Liver (tissue), 9 donors: ENCODE measurements around the gene CST8. TPM values are rescaled to one million over a fixed set of nuclear protein-coding genes. Genes with fewer than 3 reads are reported as not detected.

Experiments used
- DNase-seq: peaks from one replicate; pipeline ENCODE4 v3.0.0-alpha.2; 2017; ENCODE audit warnings: low spot score
- H3K27ac ChIP-seq, 2 donors: one replicate each; pipeline ENCODE4 v1.7.0; 2013; ENCODE audit warnings: inconsistent platforms in 2 of 2, low read length in 2 of 2, control low read depth in 1 of 2, low read depth in 1 of 2, mild to moderate bottlenecking in 1 of 2
- H3K27me3 ChIP-seq, 4 donors: one replicate each; pipeline versions ENCODE4 v1.6.1 to v1.7.0; 2013; ENCODE audit warnings: low read length in 3 of 4, inconsistent platforms in 1 of 4, mild to moderate bottlenecking in 1 of 4, moderate library complexity in 1 of 4; ENCODE audit not compliant: control insufficient read depth in 4 of 4, insufficient read depth in 4 of 4
- H3K36me3 ChIP-seq, 4 donors: one replicate each; pipeline versions ENCODE4 v1.6.1 to v1.7.0; 2013; ENCODE audit warnings: low read length in 3 of 4, mild to moderate bottlenecking in 3 of 4, low read depth in 1 of 4, moderate library complexity in 1 of 4; ENCODE audit not compliant: control insufficient read depth in 4 of 4, insufficient read depth in 3 of 4
- H3K4me1 ChIP-seq, 4 donors: one replicate each; pipeline versions ENCODE4 v1.6.1 to v1.7.0; 2013; ENCODE audit warnings: low read length in 3 of 4, mild to moderate bottlenecking in 3 of 4, moderate library complexity in 1 of 4; ENCODE audit not compliant: control insufficient read depth in 4 of 4, insufficient read depth in 4 of 4
- H3K4me3 ChIP-seq, 3 donors: one replicate each; pipeline versions ENCODE4 v1.6.1 to v1.7.0; 2013; ENCODE audit warnings: low read length in 3 of 3, control low read depth in 1 of 3, low read depth in 1 of 3, mild to moderate bottlenecking in 1 of 3
- H3K9ac ChIP-seq, 2 donors: one replicate each; pipeline ENCODE4 v1.7.0; 2013; ENCODE audit warnings: low read length in 2 of 2, mild to moderate bottlenecking in 2 of 2, moderate library complexity in 2 of 2, control low read depth in 1 of 2, low read depth in 1 of 2
- H3K9me3 ChIP-seq, 4 donors: one replicate each; pipeline versions ENCODE4 v1.6.1 to v1.7.0; 2013; ENCODE audit warnings: low read length in 3 of 4; ENCODE audit not compliant: control insufficient read depth in 4 of 4
- ATF3 ChIP-seq: IDR thresholded peaks from 2 replicates; pipeline ENCODE4 v1.6.1; 2016; ENCODE audit warnings: antibody characterized with exemption
- CTCF ChIP-seq: fragments of 150-350 bp; IDR thresholded peaks from 2 replicates; pipeline ENCODE4 v1.5.1; 2017; ENCODE audit warnings: improper control_type of control experiment, low read depth, low read length; ENCODE audit not compliant: missing input control
- EGR1 ChIP-seq, 2 donors: IDR thresholded peaks; 2 replicates each; pipeline ENCODE4 v1.6.1; 2016 to 2018; ENCODE audit warnings: antibody characterized with exemption in 2 of 2, low read depth in 2 of 2
- FOXA1 ChIP-seq: IDR thresholded peaks from 2 replicates; pipeline ENCODE4 v1.6.1; 2016; ENCODE audit warnings: antibody characterized with exemption
- FOXA2 ChIP-seq: IDR thresholded peaks from 2 replicates; pipeline ENCODE4 v1.6.1; 2016; ENCODE audit warnings: antibody characterized with exemption
- GABPA ChIP-seq, 2 donors: IDR thresholded peaks in 1 of 2; conservative IDR thresholded peaks in 1 of 2; 2 replicates each; pipeline ENCODE4 v1.6.1; 2016; ENCODE audit warnings: antibody characterized with exemption in 2 of 2, mild to moderate bottlenecking in 1 of 2, moderate library complexity in 1 of 2
- HNF4A ChIP-seq, 2 donors: conservative IDR thresholded peaks; 2 replicates each; pipeline ENCODE4 v1.6.1; 2016; ENCODE audit warnings: antibody characterized with exemption in 2 of 2, mild to moderate bottlenecking in 2 of 2
- HNF4G ChIP-seq: IDR thresholded peaks from 2 replicates; pipeline ENCODE4 v1.6.1; 2016; ENCODE audit warnings: antibody characterized with exemption
- JUND ChIP-seq, 2 donors: IDR thresholded peaks; 2 replicates each; pipeline ENCODE4 v1.6.1; 2016; ENCODE audit warnings: antibody characterized with exemption in 2 of 2
- MAX ChIP-seq: IDR thresholded peaks from 2 replicates; pipeline ENCODE4 v1.6.1; 2016; ENCODE audit warnings: antibody characterized with exemption
- NR2F2 ChIP-seq: IDR thresholded peaks from 2 replicates; pipeline ENCODE4 v1.6.1; 2016; ENCODE audit warnings: antibody characterized with exemption
- RAD21 ChIP-seq, 2 donors: IDR thresholded peaks; 2 replicates each; pipeline ENCODE4 v1.6.1; 2016; ENCODE audit warnings: antibody characterized with exemption in 2 of 2, mild to moderate bottlenecking in 2 of 2
- TAF1 ChIP-seq: conservative IDR thresholded peaks from 2 replicates; pipeline ENCODE4 v1.6.1; 2016; ENCODE audit warnings: antibody characterized with exemption, mild to moderate bottlenecking
- YY1 ChIP-seq: IDR thresholded peaks from 2 replicates; pipeline ENCODE4 v1.6.1; 2016; ENCODE audit warnings: antibody characterized with exemption, mild to moderate bottlenecking
- WGBS: extraction: QIAGEN DNeasy Blood & Tissue Kit; methylation state at CpG from one replicate; pipeline ENCODE4 v1.1.7; 2013; 5-methylcytosine and 5-hydroxymethylcytosine counted together
- polyA plus RNA-seq, 2 donors: library from polyadenylated mRNA; stranded (reverse) in 1 of 2; unstranded in 1 of 2; fragments of 200-250 nt in 1 of 2; fragments of >200 nt in 1 of 2; fragmentation: Nextera tagmentation in 1 of 2; extraction: Ambion mirVana in 1 of 2; gene quantifications; one replicate each; pipeline versions ENCODE4 v1.2.1 to v1.2.3, GENCODE V29; 2013 to 2015
- total RNA-seq, 2 donors: library from RNA; depleted of rRNA; stranded (reverse); fragments of >200 nt; gene quantifications; one replicate each; pipeline ENCODE4 v1.2.3, GENCODE V29; 2014
- TF ChIP-seq, protein P1 (sequence below): IDR thresholded peaks from 2 replicates; pipeline ENCODE4 v1.6.1; 2016; ENCODE audit warnings: antibody characterized with exemption
- donor health status: healthy.
- donor health status: healthy.
- donor health status: healthy.
- donor health status: healthy.
- donor health status: healthy.

CST8 gene
- total and polyA plus RNA-seq, 4 donors, result not detected

DNA sequence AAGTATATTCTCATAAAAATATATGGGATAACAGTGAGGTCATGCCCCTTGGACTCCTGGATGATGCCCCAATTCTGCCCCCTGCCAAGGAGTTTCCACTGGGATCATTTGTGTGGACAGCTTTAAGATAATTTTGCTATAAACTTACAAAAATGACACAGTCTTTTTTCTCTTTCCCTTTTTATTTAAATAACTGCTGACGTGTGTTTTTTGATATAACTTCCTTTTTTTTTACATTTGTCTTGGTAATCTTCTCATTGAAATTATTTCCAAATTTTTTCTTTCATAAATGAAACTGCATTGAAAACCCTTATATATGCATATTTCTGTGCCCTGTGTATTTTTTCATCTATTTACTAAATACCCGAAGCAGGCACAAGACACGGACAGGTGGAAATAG lies 46.1 kb downstream of the CST8 start:
- Histone ChIP-seq H3K4me1 (no peaks in the 10 kb centered on the region), H3K36me3 (no peaks in the 10 kb centered on the region), H3K27ac (no peak overlapping the region), H3K9me3 (no peaks in the 10 kb centered on the region), H3K9ac (no peak overlapping the region), H3K27me3 (peaks cover 0 to 2% (median 0%) of the 10 kb centered on the region in 4 donors), H3K4me3 (no peak overlapping the region)
- TF ChIP-seq CTCF (no peak), HNF4G (no peak), MAX (no peak), NR2F2 (no peak)
- TF ChIP-seq, protein P1, sequence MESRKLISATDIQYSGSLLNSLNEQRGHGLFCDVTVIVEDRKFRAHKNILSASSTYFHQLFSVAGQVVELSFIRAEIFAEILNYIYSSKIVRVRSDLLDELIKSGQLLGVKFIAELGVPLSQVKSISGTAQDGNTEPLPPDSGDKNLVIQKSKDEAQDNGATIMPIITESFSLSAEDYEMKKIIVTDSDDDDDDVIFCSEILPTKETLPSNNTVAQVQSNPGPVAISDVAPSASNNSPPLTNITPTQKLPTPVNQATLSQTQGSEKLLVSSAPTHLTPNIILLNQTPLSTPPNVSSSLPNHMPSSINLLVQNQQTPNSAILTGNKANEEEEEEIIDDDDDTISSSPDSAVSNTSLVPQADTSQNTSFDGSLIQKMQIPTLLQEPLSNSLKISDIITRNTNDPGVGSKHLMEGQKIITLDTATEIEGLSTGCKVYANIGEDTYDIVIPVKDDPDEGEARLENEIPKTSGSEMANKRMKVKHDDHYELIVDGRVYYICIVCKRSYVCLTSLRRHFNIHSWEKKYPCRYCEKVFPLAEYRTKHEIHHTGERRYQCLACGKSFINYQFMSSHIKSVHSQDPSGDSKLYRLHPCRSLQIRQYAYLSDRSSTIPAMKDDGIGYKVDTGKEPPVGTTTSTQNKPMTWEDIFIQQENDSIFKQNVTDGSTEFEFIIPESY, result no peak
- WGBS, result 78% methylated on average over 3 of the region's 3 CpGs
- DNase-seq, result no peak

DNA sequence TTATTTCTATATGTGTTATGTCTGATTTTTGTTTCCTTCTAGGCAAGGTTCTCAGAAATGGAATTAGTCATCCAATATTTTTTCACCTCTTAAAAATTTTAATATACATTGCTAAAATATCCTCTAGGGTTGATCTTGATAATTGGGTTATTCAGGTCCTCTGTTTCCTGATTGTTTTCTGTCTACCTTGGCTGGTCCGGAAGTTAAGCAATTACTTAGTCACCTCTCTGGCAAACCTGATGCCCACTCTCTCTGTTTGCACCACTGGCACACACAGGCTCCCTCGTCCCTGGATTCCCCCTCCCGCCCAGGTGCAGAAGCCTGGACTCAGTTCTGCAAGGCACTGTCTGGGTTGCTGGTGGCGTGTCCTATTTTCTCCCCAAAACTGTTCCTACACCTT lies 49.7 kb downstream of the CST8 start:
- H3K27ac ChIP-seq, result no peak overlapping the region
- TF ChIP-seq ATF3 (no peak), HNF4G (no peak), HNF4A (conservative IDR thresholded peaks at IDR 0.05) (no peak), EGR1 (IDR thresholded peaks at IDR 0.05; ENCODE audit: low read depth in 2 of 2) (no peak), TAF1 (no peak), FOXA1 (no peak), CTCF (no peak), JUND (IDR thresholded peaks at IDR 0.05) (no peak), RAD21 (IDR thresholded peaks at IDR 0.05) (no peak), FOXA2 (no peak), YY1 (no peak), GABPA (IDR thresholded peaks at IDR 0.05 in 1 of 2, conservative IDR thresholded peaks at IDR 0.05 in 1 of 2) (no peak), MAX (no peak), NR2F2 (no peak)
- TF ChIP-seq, protein P1, result no peak
- no peak for DNase-seq
- H3K9me3 ChIP-seq, result no peaks in the 10 kb centered on the region
- no peaks in the 10 kb centered on the region for H3K4me1 ChIP-seq
- H3K4me3 ChIP-seq, result no peak overlapping the region
- WGBS, result 70% methylated on average over 4 of the region's 4 CpGs
- no peak overlapping the region for H3K9ac ChIP-seq
- no peaks in the 10 kb centered on the region for H3K36me3 ChIP-seq
- H3K27me3 ChIP-seq, result peaks cover 0 to 6% (median 0%) of the 10 kb centered on the region in 4 donors
